ENCODE measurements around the gene OR52R1.

DNA sequence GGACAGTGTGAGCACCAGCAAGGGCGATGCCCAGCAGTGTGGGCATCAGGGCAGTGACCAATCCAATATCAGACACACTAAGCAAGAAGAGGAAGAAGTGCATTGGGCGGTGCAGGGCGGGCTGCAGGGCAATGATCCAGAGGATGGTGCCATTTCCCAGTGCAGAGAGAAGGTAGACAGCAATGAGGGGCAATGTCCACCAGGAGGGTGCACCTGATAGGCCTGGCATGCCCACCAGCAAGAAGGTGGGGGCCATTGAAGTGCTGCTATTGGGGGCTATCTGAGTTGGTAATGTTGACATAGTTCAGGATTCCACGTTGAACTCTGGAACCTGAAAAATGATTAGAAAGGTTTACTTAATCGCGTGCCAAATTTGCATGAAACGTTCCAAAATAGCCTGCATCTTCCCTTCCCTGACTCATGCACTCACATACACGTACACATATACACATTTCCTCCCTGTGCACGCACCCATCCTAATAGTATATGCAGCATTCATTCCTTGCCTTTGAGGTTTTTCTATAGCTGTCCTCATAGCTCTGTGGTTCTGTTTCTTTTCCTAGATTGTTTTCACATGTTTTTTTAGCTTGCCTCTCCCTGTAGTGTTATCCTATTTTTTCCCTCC, 44.8 kb upstream of the OR52R1 start, which contains the start of gene OR51S1:
- TF ChIP-seq, protein P1, sequence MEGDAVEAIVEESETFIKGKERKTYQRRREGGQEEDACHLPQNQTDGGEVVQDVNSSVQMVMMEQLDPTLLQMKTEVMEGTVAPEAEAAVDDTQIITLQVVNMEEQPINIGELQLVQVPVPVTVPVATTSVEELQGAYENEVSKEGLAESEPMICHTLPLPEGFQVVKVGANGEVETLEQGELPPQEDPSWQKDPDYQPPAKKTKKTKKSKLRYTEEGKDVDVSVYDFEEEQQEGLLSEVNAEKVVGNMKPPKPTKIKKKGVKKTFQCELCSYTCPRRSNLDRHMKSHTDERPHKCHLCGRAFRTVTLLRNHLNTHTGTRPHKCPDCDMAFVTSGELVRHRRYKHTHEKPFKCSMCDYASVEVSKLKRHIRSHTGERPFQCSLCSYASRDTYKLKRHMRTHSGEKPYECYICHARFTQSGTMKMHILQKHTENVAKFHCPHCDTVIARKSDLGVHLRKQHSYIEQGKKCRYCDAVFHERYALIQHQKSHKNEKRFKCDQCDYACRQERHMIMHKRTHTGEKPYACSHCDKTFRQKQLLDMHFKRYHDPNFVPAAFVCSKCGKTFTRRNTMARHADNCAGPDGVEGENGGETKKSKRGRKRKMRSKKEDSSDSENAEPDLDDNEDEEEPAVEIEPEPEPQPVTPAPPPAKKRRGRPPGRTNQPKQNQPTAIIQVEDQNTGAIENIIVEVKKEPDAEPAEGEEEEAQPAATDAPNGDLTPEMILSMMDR (IDR thresholded peaks at IDR 0.05): no peak
- TF ChIP-seq RFX5 (IDR thresholded peaks at IDR 0.05; ENCODE audit: low read length) (no peak), SMC3 (IDR thresholded peaks at IDR 0.05; ENCODE audit: low read depth, low read length) (no peak), RCOR1 (IDR thresholded peaks at IDR 0.05; ENCODE audit: low read length) (no peak), RAD21 (IDR thresholded peaks at IDR 0.05; ENCODE audit: low read length) (no peak)
- TF ChIP-seq, protein P2, sequence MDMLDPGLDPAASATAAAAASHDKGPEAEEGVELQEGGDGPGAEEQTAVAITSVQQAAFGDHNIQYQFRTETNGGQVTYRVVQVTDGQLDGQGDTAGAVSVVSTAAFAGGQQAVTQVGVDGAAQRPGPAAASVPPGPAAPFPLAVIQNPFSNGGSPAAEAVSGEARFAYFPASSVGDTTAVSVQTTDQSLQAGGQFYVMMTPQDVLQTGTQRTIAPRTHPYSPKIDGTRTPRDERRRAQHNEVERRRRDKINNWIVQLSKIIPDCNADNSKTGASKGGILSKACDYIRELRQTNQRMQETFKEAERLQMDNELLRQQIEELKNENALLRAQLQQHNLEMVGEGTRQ (IDR thresholded peaks at IDR 0.05; ENCODE audit: borderline replicate concordance, low read depth, low read length): no peak
- TF ChIP-seq, protein P3, sequence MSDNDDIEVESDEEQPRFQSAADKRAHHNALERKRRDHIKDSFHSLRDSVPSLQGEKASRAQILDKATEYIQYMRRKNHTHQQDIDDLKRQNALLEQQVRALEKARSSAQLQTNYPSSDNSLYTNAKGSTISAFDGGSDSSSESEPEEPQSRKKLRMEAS (IDR thresholded peaks at IDR 0.05; ENCODE audit: low read depth): no peak
